ENCODE data around the gene NHLRC2.

Gene NHLRC2

GRCh38 chr10:113958631-113959382, 104.3 kb downstream of the NHLRC2 start:
- peak in 34 of 42 donors; percentile 15 to 82 (median 48) for DNase-seq
- intact Hi-C loops (cut with DNase I): no loop called here

- DNase-seq: peak in 8 of 42 donors; percentile 19 to 51 (median 26)
- intact Hi-C loops (cut with DNase I): no loop called here
Measured at GRCh38 chr10:113959383-113959760, 104.9 kb downstream of the NHLRC2 start.

- intact Hi-C loops (cut with DNase I): no loop called here
- no peak for DNase-seq
Measured at GRCh38 chr10:113960617-113961181, 106.2 kb downstream of the NHLRC2 start.

GRCh38 chr10:113961182-113962031, 106.9 kb downstream of the NHLRC2 start:
- intact Hi-C loops (cut with DNase I): no loop called here
- DNase-seq: no peak

GRCh38 chr10:113965077-113965476, 110.6 kb downstream of the NHLRC2 start:
- DNase-seq: no peak
- intact Hi-C loops (cut with DNase I): no loop called here

- DNase-seq: no peak
- intact Hi-C loops (cut with DNase I): no loop called here
Measured at GRCh38 chr10:113965683-113966082, 111.2 kb downstream of the NHLRC2 start.
